HG03520 (cell line): ENCODE data around the gene TYW1B.
A peak's percentile ranks its signal among the peaks of the same experiment; 100 is the strongest.
"Not testable (repeated sequence)": the region's sequence is repeated elsewhere in the genome, so short reads cannot be mapped to it uniquely, and the experiment has no call there.

ENCODE experiments used
- ATAC-seq: cut with Tn5 transposase; IDR thresholded peaks from one replicate; pipeline ENCODE4 v1.9.1; 2021; ENCODE audit warnings: mild to moderate bottlenecking, moderate library complexity; ENCODE audit not compliant: unreplicated experiment

Gene TYW1B

GRCh38 chr7:72632765-72633292, 195.2 kb downstream of the TYW1B start:
- ATAC-seq, result not testable (repeated sequence)

- ATAC-seq, result not testable (repeated sequence)
These were observed 199.6 kb downstream of the TYW1B start for GRCh38 chr7:72628375-72628774.

- not testable (repeated sequence) for ATAC-seq
These were observed 201.5 kb downstream of the TYW1B start for GRCh38 chr7:72626428-72627011.

- peak; percentile 69 for ATAC-seq
These were observed 202.1 kb downstream of the TYW1B start for GRCh38 chr7:72625721-72626423.

- ATAC-seq, result no peak
These were observed 205.5 kb downstream of the TYW1B start for GRCh38 chr7:72622532-72622931.

DNA sequence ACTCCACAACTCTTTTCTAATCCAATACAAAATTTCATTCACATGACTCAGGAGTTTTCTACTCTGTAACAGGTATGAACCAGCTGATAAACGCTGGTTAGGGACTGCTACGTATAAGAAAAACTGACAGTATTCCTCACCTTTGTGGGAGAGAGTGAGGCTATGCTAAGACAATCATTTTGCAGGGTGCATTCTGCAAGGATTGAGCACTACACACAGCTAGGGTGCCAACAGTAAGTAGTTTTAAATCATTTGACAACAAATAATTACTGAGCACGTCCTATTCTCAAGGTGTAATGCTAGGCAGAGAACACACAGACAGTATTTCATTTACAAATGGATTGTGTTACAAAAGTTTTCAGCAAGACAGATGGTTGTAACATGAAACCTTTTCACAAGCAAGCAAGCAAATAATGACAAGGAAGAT, 206.2 kb downstream of the TYW1B start:
- not testable (repeated sequence) for ATAC-seq

- ATAC-seq, result not testable (repeated sequence)
These were observed 207.1 kb downstream of the TYW1B start for GRCh38 chr7:72620923-72621322.

DNA sequence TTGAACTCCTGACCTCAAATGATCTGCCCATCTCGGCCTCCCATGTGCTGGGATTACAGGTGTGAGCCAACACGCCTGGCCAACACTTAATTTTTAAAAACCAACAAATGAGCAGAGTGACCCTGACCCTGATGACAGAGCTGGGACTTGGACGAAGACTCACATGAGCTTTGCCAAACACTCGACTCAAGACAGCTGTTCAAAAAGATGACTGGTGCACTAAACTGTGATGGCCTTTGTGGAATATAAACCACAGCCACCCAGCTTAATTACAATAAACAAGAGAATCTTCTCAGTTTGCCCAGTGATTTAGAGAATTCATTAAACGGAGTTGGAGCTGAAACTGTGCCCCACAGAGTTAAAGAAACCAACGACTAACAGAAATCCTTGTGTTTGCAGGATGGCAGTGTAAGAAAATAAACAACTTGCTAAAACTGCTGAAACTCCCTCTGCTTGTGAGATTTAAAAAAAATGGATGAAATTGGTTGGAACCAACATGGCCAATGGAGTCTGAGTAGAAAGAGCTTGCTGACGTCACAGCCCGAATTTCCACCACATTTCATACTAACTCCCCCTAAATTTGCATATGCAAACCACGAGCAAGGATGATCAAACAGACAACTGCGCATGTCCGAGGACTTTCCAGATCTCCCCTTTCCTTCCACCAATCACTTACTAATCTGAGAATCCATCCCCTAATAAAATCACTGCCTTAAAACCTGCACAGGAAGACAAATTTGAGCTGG, 209.4 kb downstream of the TYW1B start:
- ATAC-seq, result not testable (repeated sequence)

DNA sequence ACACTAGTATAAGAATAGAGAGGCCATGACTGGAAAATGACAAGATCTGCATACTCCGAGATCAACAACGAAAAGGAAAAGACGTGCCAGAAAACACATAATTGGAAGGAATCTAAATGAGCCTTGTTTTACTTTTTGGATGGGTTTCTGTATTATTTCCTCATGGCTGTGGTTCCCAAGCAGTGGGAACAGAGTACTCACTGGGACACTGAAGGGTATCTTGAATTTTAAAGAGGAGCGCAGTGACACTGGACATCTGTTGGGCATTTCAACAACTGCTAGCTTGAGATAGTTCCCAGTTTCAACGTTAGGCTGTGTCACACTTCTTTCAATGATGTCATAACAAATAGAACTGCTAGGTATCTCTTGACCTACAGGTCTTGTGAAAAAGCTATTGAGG, 218.2 kb downstream of the TYW1B start:
- not testable (repeated sequence) for ATAC-seq

DNA sequence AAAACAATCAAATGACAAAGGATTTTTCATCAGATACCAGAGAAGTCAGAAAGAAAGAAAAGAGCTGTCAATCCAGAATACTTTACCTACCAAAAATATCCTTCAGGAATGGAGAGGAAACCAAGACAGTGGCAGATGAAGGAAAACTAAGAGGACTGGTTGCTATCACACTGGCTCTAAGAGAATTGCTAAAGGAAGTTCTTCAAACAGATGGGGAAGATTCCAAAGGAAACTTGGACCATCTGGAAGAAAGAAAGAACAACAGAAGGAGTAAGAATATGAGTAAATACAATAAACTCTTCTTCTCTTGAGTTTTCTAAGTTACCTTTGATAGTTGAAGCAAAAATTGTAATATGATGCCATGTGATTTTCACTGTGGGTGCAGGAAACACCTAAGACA, 220.0 kb downstream of the TYW1B start:
- not testable (repeated sequence) for ATAC-seq

GRCh38 chr7:72605863-72606431, 222.1 kb downstream of the TYW1B start:
- ATAC-seq, result not testable (repeated sequence)

DNA sequence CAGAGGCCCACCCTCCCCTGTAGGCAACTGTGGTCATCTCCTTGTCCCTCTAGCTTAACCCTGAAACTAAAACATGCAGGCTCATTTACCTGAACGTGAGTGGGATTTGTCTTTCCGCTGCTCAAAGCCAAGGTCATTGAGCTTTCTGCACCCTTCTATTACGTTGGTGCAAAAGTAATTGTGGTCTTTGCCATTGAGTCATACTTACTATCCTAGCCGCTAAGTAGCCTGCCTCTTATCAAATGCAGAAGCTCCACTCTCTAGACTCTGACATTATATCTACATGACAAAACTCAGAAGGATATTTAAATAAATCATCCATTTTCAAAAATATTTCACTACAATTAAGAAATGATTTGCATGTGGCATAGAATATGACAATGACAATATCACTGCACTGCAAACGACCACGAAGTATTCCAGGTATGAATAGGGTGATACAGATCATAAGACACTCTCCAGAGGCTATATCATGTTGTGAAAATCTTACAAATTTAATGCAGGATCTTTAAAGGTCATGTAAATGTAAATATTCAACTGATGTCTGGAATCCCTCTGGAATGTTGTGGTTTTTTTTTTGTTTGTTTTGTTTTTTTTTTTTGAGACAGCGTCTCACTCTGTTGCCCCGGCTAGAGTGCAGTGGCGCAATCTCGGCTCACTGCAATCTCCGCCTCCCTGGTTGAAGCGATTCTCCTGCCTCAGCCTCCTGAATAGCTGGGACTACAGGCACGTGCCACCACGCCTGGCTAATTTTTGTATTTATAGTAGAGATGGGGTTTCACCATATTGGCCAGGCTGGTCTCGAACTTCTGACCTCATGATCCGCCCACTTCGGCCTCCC, 223.0 kb downstream of the TYW1B start:
- ATAC-seq, result not testable (repeated sequence)

GRCh38 chr7:72603476-72603875, 224.5 kb downstream of the TYW1B start:
- not testable (repeated sequence) for ATAC-seq

GRCh38 chr7:72603073-72603472, 224.9 kb downstream of the TYW1B start:
- no peak for ATAC-seq

- ATAC-seq, result not testable (repeated sequence)
These were observed 226.3 kb downstream of the TYW1B start for GRCh38 chr7:72601683-72602082.

DNA sequence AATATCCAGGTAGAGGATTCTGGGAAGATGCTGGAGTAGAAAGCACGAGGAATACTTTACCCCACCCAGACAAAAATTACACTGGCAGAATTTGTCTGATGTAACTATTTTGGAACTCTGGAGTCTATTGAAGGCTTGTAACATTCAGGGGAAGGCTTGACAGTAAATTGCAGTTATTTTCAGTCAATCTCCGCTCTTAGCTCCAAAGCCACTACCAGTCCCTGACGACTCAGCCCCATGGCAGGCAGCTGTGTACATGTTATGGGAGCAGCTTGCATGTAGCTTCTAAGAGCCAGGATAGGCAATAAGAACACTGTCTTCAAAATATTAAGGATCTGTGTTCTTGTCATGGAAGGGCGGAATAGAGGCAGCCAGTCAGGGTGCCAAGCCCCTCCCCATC, 238.0 kb downstream of the TYW1B start:
- ATAC-seq, result not testable (repeated sequence)

- ATAC-seq, result not testable (repeated sequence)
These were observed 240.7 kb downstream of the TYW1B start for GRCh38 chr7:72587267-72587666.

GRCh38 chr7:72584576-72584975, 243.4 kb downstream of the TYW1B start:
- ATAC-seq, result not testable (repeated sequence)

GRCh38 chr7:72583620-72584361, 244.2 kb downstream of the TYW1B start:
- not testable (repeated sequence) for ATAC-seq
